Measurements from ENCODE around the gene SGSM2. TPM values are rescaled to one million over a fixed set of nuclear protein-coding genes. Genes with fewer than 3 reads are reported as not detected.
A peak's percentile ranks its signal among the peaks of the same experiment; 100 is the strongest.

The SGSM2 gene
- total and polyA plus RNA-seq, 2 of the 8 experiments (the other 6 are each of a cell fraction or from before 2014, with no cell fraction given), result 44.5 to 77.7 TPM

DNA sequence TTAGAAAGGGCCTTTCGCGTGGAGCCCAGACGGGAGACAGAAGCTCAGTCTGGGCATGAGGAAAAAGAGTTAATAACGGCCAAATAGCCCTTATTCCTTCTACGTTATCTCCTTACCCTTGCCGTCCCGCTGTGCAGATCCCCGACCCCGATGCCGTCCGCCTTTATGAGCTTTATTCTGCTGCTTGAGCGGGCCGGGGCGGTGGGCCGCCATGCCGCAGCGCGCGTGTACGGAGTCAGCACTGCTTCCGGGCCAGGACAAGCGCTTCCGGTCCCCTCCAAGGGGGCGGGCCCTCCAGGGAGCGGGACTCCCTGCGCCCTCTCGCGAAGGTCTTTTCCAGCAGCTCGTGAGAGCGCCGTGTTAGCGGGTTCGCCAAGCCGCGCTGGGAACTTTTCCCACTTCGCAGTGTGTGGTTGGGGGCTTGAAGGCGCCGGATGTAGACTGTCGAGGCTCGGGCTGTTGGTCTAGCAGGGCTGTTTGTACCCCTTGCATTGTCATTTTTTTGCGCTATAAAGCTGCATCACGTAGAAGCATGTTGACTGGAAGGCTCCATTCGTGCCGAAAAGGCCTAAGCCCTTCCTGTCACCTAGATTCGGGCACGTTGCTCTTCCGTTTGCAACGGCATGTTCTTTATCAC, 968 bp upstream of the SGSM2 start, which contains the start of gene TSR1 (continued):
- TF ChIP-seq KDM4A (IDR thresholded peaks at IDR 0.05; ENCODE audit: low read depth, low read length, severe bottlenecking) (peak; percentile 34), TBP (IDR thresholded peaks at IDR 0.05; ENCODE audit: low read depth, low read length) (peak; percentile 76), POU5F1 (IDR thresholded peaks at IDR 0.05; ENCODE audit: low read depth, low read length) (no peak)
- TF ChIP-seq, protein P1, sequence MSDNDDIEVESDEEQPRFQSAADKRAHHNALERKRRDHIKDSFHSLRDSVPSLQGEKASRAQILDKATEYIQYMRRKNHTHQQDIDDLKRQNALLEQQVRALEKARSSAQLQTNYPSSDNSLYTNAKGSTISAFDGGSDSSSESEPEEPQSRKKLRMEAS (IDR thresholded peaks at IDR 0.05), result peak; percentile 79

Data from H1 (cell line).